Measurements from ENCODE around the gene RNF115.

RNF115 gene

GRCh38 chr1:145692785-145693443, 131.0 kb downstream of the RNF115 start:
- no peak for DNase-seq

- DNase-seq, result no peak
Observed at GRCh38 chr1:145690587-145691558, 133.0 kb downstream of the RNF115 start.

GRCh38 chr1:145689922-145690321, 134.0 kb downstream of the RNF115 start:
- DNase-seq, result no peak

- DNase-seq, result no peak
Observed at GRCh38 chr1:145688924-145689323, 135.0 kb downstream of the RNF115 start.

Measured in NCI-H510A treated with DMSO at 0.1 percent for 48 hours (cell line).